Colonic mucosa (tissue), 4 donors: ENCODE results near the gene SEPHS1. TPM values are rescaled to one million over a fixed set of nuclear protein-coding genes. Genes with fewer than 3 reads are reported as not detected.
A peak's percentile ranks its signal among the peaks of the same experiment; 100 is the strongest.

Experiments
- DNase-seq: peaks from one replicate; pipeline ENCODE4 v3.0.0-alpha.2; 2020
- H3K27ac ChIP-seq: fragments of 200-600 bp; one replicate; pipeline ENCODE4 v1.8.0; 2021
- H3K27me3 ChIP-seq: fragments of 200-600 bp; one replicate; pipeline ENCODE4 v1.8.0; 2021
- H3K36me3 ChIP-seq: fragments of 200-600 bp; one replicate; pipeline ENCODE4 v1.8.0; 2021
- H3K4me1 ChIP-seq: fragments of 200-600 bp; one replicate; pipeline ENCODE4 v1.8.0; 2021; ENCODE audit warnings: mild to moderate bottlenecking
- H3K4me3 ChIP-seq: fragments of 200-600 bp; one replicate; pipeline ENCODE4 v1.8.0; 2021
- H3K9ac ChIP-seq, 2 donors: one replicate each; pipeline ENCODE4 v1.7.0; 2013; ENCODE audit warnings: control low read depth in 2 of 2, low read depth in 2 of 2, low read length in 2 of 2
- H3K9me3 ChIP-seq: fragments of 200-600 bp; one replicate; pipeline ENCODE4 v1.8.0; 2021
- intact Hi-C: fragments of 100-400 bp; cut with DNase I; formaldehyde crosslinking; loops from one replicate; pipeline ENCODE4 v1.14.1; 2022
- total RNA-seq, 2 donors: library from RNA; stranded (reverse); fragmentation: NEBNext Ultra II Directional in 1 of 2; extraction: Animal tissue kit (Norgen Biotek cat#: 25700) in 1 of 2; gene quantifications; one replicate each; pipeline ENCODE4 v1.2.1, GENCODE V29; 2021
- TF ChIP-seq, protein P1 (sequence below): fragments of 200-600 bp; IDR thresholded peaks from one replicate; pipeline ENCODE4 v1.8.0; 2022; ENCODE audit warnings: antibody characterized with exemption, mild to moderate bottlenecking
- donor health status: healthy.
- donor health status: DM: no; HTN: no; CAD: no.
- donor health status: DM: no; HTN: no; CAD: no.

Gene SEPHS1, protein sequence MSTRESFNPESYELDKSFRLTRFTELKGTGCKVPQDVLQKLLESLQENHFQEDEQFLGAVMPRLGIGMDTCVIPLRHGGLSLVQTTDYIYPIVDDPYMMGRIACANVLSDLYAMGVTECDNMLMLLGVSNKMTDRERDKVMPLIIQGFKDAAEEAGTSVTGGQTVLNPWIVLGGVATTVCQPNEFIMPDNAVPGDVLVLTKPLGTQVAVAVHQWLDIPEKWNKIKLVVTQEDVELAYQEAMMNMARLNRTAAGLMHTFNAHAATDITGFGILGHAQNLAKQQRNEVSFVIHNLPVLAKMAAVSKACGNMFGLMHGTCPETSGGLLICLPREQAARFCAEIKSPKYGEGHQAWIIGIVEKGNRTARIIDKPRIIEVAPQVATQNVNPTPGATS
- total RNA-seq, result 10 to 100 TPM; 34.4 to 51.3 TPM

DNA sequence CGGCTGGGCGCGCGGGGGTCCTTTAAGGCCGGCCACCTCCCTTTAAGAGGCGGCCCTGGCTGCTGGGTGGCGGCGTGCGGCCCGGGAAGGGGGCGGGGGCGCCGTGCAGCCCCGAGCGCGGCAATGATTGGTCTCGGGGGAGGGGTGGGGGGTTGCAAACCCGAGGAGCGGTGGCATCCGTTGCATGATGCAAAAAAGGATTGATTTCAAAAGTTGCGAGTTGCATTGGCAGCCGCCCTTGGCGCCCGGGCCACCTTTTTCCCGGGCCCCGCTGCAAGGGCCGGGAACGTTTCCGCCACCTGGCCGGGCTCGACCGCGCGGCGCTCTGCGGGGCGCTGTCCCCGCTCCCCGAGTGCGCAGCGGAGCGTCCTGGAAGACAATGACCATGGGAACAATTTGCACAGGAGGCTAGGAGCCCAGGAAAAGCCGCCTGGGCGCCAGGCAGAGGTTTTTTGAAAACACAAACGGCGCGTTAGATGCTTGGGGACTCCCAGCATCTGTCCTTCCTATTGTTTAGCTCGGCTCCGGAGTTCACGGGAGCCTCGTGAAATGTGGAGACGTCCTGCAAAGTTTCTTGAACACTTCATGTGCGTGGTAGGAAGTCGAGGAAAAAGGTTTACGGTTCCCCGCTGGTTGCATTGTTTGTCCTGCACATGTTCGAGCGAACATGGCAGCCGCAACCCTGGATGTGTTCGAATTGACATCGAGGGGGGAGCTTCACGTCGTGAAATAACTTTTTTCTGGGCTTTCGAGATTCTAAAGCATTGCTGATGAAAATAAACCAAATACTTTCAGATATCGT lies at the start of gene SEPHS1:
SEPHS1 (minus strand) TSS at position 78 of the 802 bp plus-strand sequence. CDS start 3,343 bp downstream, outside the sequence.
- H3K27ac ChIP-seq, result peak within 1 kb of the TSS; percentile 93
- H3K4me3 ChIP-seq, result peak within 1 kb of the TSS; percentile 78
- intact Hi-C loops, result no loop called here
- H3K4me1 ChIP-seq, result peaks cover 8% of the 10 kb centered on the region
- TF ChIP-seq, protein P1, sequence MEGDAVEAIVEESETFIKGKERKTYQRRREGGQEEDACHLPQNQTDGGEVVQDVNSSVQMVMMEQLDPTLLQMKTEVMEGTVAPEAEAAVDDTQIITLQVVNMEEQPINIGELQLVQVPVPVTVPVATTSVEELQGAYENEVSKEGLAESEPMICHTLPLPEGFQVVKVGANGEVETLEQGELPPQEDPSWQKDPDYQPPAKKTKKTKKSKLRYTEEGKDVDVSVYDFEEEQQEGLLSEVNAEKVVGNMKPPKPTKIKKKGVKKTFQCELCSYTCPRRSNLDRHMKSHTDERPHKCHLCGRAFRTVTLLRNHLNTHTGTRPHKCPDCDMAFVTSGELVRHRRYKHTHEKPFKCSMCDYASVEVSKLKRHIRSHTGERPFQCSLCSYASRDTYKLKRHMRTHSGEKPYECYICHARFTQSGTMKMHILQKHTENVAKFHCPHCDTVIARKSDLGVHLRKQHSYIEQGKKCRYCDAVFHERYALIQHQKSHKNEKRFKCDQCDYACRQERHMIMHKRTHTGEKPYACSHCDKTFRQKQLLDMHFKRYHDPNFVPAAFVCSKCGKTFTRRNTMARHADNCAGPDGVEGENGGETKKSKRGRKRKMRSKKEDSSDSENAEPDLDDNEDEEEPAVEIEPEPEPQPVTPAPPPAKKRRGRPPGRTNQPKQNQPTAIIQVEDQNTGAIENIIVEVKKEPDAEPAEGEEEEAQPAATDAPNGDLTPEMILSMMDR, result no peak
- H3K27me3 ChIP-seq, result no peaks in the 10 kb centered on the region
- peak within 1 kb of the TSS; percentile 81 to 88 for H3K9ac ChIP-seq
- H3K9me3 ChIP-seq, result no peaks in the 10 kb centered on the region
- H3K36me3 ChIP-seq, result no peaks in the 10 kb centered on the region
- peak; percentile 82 for DNase-seq

DNA sequence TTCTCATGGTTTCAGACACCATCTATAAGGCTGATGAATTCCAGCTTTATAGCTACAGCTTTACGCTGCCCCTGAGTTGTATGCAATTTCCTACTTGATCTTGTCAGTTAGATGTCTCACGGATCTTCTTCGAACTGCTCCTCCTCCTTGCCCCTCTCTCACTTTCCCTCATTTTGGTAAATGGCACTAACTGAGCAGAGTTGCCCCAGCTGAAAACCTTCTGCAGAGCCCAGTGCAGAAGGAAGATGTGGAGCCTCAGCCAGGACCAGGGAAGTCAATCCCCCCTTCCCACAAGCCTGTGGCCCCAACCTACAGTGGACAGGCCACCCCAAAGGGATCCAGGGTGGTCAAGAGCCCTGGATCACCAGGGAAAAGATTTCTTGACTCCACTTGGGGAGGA lies 49.0 kb upstream of the SEPHS1 start:
- TF ChIP-seq, protein P1, result no peak
- Histone ChIP-seq H3K36me3 (no peaks in the 10 kb centered on the region), H3K9ac (no peak overlapping the region), H3K4me3 (no peak overlapping the region), H3K27me3 (no peaks in the 10 kb centered on the region), H3K4me1 (no peaks in the 10 kb centered on the region), H3K9me3 (no peaks in the 10 kb centered on the region), H3K27ac (no peak overlapping the region)
- intact Hi-C loops, result no loop called here
- DNase-seq, result no peak

DNA sequence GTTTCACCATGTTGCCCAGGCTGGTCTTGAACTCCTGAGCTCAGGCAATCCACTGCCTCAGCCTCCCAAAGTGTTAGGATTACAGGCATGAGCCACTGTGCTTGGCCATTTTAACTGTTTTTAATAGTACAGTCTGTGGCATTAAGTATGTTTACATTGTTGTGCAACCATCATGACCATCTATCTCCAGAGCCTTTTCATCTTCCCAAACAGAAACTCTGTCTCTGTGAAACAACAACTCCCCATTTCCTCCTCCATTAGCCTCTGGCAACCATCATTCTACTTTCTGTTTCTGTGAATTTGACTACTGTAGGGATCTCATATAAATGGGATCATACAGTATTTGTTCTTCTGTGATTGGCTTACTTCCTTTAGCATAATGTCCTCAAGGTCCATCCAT lies 48.3 kb upstream of the SEPHS1 start:
- intact Hi-C loops, result no loop called here
- Histone ChIP-seq H3K9me3 (no peaks in the 10 kb centered on the region), H3K4me1 (no peaks in the 10 kb centered on the region), H3K27ac (no peak overlapping the region), H3K36me3 (no peaks in the 10 kb centered on the region), H3K9ac (no peak overlapping the region), H3K4me3 (no peak overlapping the region), H3K27me3 (no peaks in the 10 kb centered on the region)
- TF ChIP-seq, protein P1, result no peak
- no peak for DNase-seq

DNA sequence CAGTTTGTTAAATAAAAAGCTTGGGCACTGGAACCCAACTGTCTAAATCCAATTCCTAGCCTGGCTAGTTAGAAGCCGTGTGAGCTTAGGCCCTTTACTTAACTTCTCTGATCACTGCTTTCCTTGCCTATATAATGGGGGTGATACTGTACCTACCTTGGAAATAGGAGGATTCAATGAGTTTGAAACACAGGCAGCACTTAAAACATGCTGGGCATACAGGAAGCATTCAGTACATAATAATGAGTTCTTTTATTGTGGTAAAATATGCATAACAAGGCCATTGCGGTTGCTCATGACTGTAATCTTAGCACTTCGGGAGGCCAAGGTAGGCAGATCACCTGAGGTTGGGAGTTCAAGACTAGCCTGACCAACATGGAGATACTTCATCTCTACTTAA lies 47.4 kb upstream of the SEPHS1 start:
- Histone ChIP-seq H3K4me3 (no peak overlapping the region), H3K9me3 (no peaks in the 10 kb centered on the region), H3K36me3 (no peaks in the 10 kb centered on the region), H3K27ac (no peak overlapping the region), H3K9ac (no peak overlapping the region), H3K27me3 (no peaks in the 10 kb centered on the region), H3K4me1 (no peaks in the 10 kb centered on the region)
- TF ChIP-seq, protein P1, result no peak
- intact Hi-C loops, result no loop called here
- no peak for DNase-seq

DNA sequence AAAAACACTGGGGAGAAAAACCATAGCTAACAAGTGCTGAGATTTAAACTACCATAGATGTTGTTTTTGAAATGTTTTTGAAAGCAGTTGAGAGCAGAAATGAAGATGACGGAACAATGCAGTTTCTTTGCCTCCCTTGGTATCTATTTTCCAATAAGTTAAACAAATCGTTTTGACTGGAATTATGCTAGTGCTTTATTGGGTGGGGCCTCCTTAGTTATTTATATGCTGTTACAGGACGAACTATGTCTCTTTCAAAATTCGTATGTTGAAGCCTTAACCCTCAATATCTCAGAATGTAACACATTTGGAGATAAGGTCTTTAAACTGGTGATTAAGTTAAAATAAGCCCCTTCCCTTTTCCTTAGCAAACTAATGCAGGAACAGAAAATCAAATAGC lies 45.5 kb upstream of the SEPHS1 start:
- intact Hi-C loops, result no loop called here
- Histone ChIP-seq H3K36me3 (no peaks in the 10 kb centered on the region), H3K27ac (no peak overlapping the region), H3K9ac (no peak overlapping the region), H3K4me1 (no peaks in the 10 kb centered on the region), H3K9me3 (no peaks in the 10 kb centered on the region), H3K4me3 (no peak overlapping the region), H3K27me3 (no peaks in the 10 kb centered on the region)
- no peak for DNase-seq
- TF ChIP-seq, protein P1, result no peak
